COLO668 (cell line): ENCODE results near the gene PKIB.
"Not testable (repeated sequence)": the region's sequence is repeated elsewhere in the genome, so short reads cannot be mapped to it uniquely, and the experiment has no call there.

Source experiments
- DNase-seq: peaks from one replicate; lab custom pipeline; 2025; ENCODE audit not compliant: unreplicated experiment; lab: John Stamatoyannopoulos, UW

The PKIB gene

DNA sequence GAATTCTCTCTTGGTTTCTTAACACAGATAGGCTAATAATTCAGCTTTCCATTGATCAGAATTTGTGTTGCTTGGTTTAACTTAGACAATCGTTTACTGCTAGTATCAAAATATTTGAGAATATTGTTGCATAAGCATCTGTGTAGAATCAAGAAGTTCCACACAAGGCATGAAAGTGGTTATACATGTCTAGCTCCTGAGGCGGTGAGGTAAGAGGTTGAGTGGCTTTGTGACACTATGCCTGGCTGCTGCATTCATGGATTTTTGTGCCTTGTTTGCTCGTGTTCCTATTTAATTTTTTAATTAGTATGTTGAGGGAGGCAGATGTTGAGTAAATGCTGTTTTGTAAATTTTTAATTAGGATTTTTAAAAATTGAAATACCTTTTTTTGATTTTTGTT, 10.2 kb downstream of the PKIB start:
- DNase-seq, result no peak

DNA sequence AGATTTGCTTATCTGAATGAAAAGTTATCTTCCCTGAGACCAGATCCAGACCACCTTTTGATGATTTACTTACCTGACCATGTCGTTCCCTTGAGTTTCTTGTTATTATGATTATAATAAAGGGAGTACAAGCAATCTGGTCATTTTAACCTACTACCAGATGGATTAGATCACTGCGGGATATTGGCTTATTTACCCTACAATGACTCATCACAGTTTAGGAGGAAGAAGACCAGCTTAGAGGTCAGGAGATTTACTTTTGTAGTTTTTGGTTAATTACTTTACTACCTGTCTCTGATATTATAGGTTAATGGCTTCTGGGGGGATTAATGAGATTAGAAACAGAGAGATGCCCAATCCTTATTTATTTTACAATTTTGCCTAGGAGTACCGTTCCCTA, 10.7 kb downstream of the PKIB start:
- DNase-seq, result no peak

DNA sequence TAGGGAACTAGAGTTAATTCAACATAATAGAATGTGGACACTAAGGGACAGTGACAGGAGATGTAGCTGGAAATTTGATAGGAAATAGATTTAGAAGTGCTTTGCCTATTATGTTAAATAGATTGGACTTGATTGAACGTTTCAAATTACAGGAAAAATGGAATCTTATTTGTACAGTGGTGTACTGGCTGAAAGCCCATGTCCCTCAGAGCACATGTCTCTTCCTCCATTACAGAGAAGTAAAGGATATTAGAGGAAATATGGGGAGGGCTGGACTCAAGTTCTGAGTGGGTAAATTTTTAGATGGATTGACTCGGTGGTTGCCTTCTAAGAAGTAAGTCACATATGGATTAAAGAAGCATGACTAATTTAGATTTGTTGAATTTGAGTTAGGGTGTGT, 11.4 kb downstream of the PKIB start:
- peak; percentile 7 for DNase-seq

DNA sequence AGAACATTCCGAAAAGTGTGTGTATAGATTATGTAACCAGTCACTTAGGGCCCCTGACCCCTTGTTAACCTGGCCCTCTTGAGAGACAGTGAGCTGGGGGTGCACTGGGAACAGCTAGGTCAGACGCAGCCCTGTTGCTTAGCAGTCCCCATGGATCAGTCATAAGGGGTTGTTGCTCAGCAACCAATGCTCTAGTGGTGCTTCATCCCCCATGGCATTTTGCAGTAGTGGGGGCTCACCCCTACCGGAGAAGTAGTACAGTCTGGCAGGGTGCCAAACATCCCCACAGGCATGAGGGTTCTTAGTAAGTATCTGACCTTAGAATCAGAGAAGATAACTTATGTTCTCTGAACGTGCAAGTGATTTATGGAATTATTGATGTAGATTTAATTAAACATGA, 12.3 kb downstream of the PKIB start:
- peak; percentile 33 for DNase-seq

DNA sequence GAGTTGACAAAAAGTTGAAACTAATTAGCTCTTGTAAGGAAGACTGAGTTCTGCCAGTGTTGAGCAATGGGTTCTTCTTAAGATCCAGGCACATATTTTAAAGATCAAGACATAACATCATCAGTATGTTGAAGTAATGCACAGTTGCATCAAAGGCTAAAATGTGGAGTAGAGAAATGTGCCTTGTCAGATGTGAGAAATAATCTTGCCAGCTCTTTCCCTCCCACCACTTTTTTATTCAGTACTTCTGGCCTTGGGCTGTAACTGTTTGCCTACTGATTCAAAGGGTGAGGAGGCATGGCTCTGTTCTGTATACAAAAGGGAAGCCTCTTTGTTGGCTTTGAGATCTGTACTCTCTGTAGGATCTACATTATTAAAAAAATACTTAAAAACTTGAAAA, 13.1 kb downstream of the PKIB start:
- DNase-seq, result no peak

DNA sequence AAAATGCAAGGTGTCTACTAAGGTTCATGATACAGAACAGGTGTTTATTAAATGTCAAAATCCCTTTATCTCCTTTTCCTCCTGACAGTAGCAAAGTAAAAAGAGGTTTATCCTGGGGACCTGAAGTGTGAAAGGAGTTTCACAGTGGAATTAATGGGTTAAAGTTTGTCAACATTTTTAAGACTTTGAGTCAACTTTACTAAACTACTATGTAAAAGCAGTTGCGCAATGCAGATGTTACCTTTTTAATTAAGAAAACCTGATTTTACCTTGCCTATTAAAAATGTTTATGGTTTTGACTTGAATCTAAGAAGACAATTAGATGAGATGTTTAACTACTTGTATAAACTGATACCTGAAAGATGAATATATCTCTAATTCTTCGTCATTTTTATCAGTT, 14.6 kb downstream of the PKIB start:
- no peak for DNase-seq

DNA sequence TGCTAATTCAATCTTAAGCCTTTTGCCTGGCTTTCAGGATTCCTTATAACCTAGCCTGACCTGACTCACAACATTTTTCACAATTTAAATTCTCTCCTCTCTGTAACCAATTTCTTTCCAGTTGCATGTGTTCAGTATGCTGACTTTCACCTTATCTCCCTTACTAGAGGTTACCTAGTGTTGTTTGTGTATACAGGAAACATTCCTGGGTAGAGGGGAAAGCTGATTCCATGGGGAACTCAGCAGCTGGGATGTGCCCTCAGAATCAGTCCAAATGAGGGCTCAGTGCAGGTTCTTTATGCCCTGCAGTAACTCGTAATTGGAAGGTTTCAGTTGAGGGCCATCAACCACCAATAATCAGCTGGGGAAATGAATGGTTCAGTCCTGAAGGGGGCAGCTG, 18.5 kb downstream of the PKIB start:
- DNase-seq, result no peak

DNA sequence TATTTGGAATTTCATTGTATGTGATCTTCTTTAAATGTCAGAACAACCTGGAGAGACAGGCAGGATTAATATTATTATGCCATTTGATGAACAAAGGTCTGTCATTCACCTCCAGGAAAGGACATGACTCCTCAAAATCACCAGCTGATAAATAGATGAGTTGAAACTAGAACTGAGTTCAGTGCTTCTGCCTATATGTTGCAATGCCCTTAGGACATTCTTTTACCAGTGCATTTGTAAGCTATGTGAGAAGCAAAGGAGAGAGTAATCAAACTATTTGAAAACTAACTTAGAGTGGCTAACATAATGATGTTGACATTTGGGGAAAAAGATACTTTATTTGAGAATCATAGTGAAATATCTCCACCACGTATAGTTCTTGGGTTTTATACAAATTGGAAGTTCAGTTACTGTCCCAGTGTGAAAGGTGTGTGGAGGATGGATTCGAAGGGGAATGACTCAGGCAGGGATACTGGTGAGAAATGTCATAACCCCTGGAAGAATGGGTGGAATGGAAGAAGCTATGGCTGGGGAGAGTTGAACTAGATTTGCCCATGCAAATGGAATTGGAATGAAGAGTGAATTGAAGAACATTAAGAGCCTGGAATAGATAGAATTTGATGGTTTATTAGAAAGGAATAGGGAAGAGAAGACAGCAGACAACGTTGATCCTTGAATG, 21.5 kb downstream of the PKIB start:
- no peak for DNase-seq

DNA sequence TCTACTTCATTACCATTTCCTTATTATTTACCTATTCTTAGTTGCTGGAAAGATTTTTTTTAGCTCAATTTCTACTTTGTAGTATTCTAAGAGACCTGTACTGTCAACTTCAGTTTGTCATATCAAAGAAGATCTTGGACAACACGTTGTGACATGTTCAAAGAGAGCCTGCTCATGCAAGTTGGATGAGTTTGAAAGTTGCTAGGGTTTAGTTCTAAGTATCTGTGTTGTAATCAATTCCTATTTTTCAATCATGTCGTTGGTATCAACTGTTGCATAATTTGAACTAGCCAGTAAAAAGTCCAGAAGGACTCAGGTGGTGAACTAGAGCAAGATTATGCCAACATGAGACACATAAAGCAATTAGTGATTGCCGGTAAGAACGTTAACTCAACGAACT, 30.2 kb downstream of the PKIB start:
- no peak for DNase-seq

DNA sequence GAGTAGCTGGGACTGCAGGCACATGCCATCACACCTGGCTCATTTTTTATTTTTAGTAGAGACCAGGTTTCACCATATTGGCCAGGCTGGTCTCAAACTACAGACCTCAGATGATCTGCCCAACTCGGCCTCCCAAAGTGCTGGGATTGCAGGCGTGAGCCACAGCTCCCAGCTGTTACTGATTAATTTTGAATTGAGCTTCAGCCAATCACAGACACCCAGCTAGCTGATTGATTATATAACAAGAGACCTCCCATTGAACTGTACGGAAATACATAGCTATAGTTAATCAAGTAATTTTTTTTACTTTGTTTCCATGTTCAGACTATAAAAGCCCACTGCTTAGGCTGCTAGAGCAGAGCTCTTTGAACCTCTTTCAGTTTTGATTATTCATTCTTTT, 31.6 kb downstream of the PKIB start:
- no peak for DNase-seq

DNA sequence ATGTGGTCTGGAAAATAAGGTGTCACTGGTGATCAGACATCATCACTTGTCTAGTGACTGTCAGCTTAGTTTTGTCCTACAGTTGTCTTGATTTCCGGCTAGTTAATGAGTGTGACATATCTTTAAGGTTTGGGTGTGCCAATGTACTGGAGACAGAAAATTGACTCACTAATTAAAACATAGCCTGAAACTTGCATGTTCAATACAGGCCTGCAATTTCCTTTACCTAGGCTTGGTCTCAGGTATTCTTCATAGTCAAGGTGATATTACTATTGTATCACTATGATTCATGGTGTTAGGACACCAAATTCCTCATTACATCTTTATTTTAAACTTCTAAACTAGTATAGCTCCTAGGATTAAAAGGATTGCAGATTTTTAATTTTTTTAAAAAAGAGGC, 32.4 kb downstream of the PKIB start:
- not testable (repeated sequence) for DNase-seq

DNA sequence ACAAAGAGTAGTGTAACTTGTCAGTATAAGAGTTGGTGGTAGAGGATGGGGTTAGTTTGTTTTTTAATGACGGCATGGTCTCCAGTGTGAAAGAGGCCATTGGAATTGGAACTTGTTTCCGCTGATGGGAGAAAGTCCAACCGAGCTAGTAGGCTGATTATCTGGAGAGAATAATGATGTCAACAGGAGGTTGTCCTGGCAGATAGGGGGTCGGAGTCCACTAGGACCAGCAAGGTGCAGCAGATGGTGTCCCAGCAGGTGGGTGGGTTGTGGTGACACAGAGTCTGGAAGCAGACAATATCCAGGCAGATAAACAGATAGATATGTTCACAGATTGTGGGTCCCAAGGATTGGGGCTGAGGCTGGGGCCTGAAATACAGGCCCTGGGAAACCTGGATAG, 35.1 kb downstream of the PKIB start:
- DNase-seq, result peak; percentile 36

DNA sequence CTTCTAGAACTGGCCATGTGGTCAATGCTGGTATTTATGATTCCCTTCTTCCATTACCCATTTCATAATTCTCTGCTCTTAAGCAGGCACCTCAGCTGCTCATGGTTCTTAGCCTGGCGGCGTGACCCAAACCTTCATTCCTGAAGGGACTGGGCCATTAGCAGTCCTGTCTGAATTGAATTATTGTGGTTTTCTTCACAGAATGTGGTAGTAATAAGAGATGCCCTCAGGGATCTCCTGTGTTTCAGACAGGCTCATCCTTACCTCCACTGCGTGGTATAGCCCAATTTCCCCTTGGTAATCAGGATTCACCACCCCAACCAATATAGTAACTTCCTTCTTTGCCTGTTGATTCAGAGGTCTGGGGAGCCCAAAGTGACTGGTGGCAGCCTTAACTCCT, 37.6 kb downstream of the PKIB start:
- no peak for DNase-seq

DNA sequence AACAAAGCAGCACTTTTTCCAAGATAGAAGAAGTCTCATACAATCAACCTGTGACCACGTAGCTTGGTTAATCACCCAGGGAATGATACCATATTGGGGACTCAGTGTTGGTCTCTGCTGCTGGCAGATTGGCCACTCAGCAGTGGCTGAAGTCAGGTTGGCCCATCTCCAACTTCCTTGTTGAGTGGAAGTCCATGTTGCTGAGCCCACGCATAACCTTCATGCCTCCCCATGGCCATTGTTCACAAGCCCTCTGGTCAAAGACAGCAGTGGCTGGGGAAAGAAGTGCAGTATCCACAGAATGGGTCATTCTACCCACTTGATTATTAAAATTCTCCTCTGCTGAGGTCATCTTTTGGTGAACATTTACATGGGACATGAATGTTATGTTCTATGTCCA, 38.5 kb downstream of the PKIB start:
- no peak for DNase-seq

DNA sequence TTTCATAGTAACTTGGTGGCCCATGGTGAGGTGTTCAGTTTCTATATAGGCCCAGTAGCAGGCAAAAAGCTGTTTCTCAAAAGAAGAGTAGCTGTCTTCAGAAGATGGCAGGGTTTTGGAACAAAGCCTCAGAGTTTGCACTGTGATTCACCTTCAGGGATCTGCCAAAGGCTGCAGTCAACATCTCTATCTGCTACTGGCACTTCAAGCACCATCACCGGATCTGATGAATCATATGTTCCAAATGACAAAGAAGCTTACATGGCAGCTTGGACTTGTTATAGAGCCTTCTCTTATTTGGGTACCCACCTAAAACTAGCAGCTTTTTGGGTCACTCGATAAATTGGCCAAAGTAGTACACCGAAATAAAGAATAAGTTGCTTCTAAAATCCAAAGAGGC, 39.5 kb downstream of the PKIB start:
- DNase-seq, result no peak

DNA sequence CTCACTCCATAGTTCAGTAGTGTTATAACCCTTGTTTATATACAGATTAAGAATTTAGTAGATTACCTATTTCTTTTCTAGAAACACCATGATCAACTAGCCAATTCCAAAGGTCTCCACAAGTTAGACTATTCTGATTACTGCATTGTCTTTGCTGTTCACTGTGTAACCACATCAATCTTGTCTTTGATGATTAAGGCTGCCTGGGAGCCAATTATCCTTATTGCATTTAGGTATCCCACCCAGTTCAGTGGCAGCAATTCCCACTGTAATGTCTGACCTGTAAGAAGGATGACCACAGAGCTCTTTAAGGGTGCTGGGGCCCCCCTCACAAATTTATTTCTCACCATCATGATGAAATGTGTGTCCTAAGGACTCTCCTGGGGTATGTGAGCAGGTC, 40.2 kb downstream of the PKIB start:
- no peak for DNase-seq

DNA sequence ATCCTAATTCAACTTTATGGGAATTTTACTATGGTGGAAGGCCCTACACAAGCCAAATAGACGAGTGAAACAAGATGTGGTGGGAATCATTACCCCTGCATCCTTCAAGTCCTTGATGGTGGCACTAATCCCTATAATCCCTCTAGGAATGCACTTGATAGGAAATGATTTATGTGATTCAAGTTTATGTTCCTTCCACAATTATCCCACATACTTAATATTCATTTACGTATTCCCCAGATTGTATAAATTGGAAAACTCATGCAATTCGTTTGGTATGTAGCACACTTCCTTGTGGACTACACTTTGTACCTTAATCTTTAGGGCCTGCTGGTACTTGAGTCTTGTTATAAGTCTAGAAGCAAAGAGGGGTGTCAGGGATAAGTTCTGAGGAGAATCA, 40.8 kb downstream of the PKIB start:
- no peak for DNase-seq

DNA sequence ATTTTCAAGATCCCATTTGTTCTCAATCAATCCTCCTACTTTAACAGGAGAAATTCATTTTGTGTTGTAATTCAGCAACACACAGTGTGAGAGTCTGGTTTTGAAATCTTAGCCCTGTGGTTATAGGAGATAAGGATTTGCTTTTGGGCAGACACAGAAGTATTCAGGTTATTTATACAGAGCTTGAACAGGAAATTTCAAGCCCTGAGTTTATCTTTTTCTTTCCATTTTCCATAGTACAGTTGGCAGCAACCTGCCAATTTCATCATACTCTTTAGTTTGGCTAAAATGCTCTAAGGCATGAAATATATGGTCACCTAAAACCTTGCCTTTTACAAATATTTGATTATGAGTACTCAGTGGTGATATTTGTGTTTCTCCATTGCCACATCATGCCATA, 41.4 kb downstream of the PKIB start:
- no peak for DNase-seq

DNA sequence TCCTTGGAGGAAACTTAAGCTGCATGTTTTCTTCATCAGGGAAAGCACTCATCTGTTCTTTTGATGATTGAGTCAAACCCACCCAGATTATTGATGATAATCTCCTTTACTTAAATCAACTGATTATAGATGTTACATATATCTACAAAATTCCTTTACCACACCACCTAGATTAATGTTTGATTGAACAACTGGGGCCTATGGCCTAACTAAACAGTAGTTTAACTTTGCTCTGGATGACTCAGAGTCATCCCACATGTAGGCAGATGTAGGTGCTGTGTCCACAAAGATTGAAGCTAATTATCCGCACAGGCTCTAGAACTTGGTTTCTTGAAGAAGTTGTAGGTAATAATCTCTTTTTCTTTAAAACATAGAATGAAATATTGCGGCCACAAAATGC, 42.2 kb downstream of the PKIB start:
- DNase-seq, result no peak

DNA sequence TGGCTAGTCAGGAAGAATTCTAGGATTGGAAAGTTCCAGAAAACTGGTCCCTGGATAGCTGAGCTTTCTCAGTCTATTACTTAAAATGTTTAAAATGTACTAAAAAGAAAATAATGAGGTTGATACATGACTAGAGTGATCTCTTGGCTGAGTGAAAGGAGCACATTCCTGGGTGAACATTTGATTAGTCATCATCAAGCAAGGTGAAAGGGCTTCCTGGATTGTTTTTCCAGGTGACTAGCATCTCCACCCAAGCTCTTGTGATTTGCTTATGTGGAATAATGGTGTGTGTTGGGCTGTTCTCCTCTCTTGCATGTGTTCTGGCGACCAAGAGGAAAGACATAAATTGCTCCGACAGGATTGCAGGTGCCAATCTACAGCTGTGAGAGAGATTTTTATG, 42.9 kb downstream of the PKIB start:
- DNase-seq, result no peak

DNA sequence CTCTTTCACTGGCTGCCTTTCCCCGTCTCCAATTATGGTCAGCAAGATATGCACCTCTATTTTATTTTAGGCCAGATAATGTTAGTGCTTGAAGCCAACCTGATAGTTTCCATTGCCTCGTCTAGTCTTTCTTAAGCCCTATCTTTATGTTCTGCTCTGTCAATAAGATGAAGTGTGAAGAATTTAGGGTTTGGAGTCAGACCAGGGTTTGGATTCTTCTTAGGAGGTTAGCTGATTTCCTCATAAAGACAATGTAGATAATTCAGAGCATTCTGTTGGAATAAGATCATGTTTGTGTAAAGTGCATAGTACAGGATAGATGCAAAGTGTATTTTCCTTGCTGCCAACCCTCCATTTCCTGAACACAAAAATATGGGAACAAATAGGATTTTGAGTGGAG, 43.8 kb downstream of the PKIB start:
- no peak for DNase-seq

DNA sequence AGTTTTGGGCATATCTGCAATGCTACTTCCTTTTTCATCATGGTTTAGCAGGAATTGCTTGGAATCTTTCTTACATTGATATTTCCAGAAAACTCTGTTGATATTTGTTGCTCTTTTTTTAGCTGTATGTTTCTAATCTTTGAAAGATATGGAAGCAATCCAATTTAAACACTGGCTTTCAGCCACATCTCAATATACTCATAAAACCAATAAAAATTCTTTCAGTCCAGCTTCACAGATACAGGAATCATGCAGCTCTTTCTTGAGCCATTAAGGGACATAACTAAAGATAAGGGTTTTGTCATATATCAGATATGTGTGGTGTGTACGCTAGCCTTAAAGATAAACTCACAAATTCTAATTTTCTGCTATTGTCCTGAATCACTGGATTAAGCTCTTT, 47.4 kb downstream of the PKIB start:
- DNase-seq, result no peak

DNA sequence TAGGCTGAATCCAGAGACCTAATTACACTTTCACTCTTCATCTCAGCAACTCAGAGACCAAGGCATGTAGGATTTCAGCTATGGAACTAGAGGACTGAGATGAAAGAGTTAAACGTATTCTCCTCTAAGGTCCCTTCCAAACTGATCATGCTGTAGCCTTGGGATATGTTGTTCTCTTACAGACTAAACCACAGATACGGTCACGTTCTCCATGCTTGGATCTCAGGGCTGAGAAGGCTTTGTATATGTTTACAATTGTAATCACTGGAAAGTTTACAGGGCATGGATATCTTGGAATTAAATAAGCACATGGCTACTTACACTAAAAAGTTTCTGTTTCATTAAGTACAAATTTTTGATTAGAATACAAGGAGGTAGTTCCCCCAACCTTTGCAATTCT, 50.1 kb downstream of the PKIB start:
- DNase-seq, result no peak

DNA sequence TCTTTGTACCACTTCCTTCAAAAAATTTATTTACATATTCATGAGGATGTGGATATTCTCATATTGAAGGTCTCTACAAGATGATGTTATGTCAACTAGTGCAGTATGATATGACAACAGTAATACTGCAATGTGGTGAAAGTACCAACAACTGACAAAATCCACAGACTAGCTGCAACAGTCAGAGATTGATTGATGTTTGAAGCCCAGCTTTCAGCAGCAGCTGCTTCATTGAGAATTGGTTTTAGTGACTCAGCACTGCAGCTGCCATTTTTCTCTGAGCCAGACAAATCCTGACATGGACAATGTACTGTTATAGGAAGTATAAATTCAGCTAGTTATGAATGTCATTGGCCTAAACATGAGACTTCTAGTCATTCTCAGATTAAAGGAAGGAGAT, 53.8 kb downstream of the PKIB start:
- DNase-seq, result no peak
